Tongue (tissue), 2 donors: ENCODE data around the gene BCO1. TPM values are rescaled to one million over a fixed set of nuclear protein-coding genes. Genes with fewer than 3 reads are reported as not detected.
A peak's percentile ranks its signal among the peaks of the same experiment; 100 is the strongest.
"Not testable (repeated sequence)": the region's sequence is repeated elsewhere in the genome, so short reads cannot be mapped to it uniquely, and the experiment has no call there.

Experiments used
- DNase-seq: peaks from one replicate; pipeline ENCODE4 v3.0.0-alpha.2; 2015
- total RNA-seq: library from RNA; depleted of rRNA; stranded (reverse); fragments of >200 nt; gene quantifications from one replicate; pipeline ENCODE4 v1.2.3, GENCODE V29; 2014

The BCO1 gene, protein sequence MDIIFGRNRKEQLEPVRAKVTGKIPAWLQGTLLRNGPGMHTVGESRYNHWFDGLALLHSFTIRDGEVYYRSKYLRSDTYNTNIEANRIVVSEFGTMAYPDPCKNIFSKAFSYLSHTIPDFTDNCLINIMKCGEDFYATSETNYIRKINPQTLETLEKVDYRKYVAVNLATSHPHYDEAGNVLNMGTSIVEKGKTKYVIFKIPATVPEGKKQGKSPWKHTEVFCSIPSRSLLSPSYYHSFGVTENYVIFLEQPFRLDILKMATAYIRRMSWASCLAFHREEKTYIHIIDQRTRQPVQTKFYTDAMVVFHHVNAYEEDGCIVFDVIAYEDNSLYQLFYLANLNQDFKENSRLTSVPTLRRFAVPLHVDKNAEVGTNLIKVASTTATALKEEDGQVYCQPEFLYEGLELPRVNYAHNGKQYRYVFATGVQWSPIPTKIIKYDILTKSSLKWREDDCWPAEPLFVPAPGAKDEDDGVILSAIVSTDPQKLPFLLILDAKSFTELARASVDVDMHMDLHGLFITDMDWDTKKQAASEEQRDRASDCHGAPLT
- 0.10 TPM for total RNA-seq

GRCh38 chr16:81238296-81239011, at the start of gene BCO1:
Gene BCO1 (plus strand): TSS chr16:81238689. CDS start chr16:81238909, 220 bp downstream.
- peak; percentile 85 for DNase-seq

- peak; percentile 24 for DNase-seq
These were observed 49.3 kb upstream of the BCO1 start for GRCh38 chr16:81189100-81189664.

DNA sequence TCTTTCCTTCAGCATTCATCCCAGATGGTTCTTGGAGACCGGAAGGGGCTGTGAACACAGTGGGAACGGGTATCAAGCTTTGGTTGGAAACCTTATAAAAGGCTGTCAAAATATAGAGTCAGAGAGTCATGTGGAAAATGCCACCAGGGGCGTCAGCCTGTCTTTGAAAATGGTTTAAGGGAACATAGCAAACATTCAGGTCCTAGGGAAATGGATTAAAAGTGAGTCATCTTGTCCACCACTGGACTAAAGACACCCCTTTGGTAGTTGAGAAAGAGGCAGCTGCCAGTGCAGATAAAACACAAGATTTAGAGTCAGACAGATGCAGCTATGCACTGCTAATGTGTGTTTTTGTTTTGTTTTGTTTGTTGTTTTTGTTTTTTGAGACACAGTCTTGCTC, 47.8 kb upstream of the BCO1 start:
- DNase-seq, result no peak

DNA sequence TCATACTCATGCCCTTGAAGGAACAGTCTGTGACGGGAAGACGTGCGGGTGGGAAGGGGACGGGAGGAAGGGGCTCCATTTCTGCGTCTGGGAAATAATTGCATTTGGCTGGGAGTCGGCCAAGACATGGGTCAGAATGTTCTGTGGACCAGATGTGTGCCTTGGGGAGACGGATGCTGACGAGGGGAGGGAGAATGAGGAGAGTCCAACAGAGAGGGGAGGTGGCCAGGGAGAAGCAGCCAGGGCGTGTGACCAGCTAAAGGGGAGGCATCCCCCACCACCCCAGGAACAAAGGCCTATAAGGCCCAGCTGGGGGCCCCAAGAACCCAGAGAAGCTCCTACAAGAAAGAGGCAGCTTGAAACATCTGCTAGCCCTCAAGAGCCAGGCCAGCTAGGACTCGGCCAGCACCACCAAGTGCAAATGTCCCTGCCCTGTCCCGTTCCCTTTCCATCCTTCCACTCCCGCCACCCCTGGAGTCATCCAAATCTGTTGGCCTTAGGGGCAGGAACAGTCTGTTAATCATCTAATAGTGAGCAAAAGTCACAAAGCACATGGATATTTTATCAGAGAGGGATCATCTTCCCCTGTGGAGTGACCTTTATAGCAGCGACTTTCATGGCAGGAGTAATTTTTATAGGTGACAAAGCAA, 42.5 kb upstream of the BCO1 start:
- DNase-seq, result peak; percentile 64

GRCh38 chr16:81198635-81199034, 39.9 kb upstream of the BCO1 start:
- no peak for DNase-seq

DNA sequence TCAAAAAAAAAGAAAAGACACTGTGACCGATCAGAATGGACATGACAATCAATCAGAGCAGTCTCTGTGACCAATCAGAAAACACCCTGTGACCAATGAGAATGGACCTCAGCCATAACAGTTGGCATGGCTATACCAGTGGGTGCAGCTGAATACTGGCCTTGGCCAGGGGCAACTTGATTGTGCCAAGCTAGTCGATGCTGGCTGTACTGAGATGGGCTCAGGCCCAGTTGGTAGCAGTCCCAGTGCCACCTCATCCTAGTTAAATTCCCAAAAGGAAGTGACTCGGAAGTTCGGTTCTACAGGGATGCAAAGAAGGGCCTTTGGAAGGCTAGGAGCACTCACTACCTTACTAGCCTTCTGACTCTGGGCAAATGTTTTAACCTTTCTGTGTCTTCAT, 37.2 kb upstream of the BCO1 start:
- DNase-seq, result peak; percentile 13

GRCh38 chr16:81204798-81205680, 33.5 kb upstream of the BCO1 start:
- DNase-seq, result peak; percentile 87

DNA sequence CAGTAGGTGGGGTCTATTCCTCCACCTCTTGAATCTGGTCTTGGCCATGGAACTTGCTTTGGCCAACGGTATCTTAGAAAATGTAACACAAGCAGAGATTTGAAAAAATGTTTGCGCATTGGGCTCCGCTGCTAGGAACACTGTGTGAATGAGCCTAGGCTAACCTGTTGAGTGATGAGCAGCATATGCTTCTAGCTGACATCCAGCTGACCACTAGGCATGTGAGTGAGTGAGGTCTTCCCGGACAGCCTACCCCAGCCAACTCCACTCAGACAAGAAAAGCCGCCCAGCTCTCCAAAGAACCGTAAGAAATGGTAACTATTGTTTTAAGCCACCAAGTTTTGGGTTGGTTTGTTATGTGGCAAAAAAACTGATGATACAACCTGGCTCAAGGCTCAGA, 31.4 kb upstream of the BCO1 start:
- no peak for DNase-seq

DNA sequence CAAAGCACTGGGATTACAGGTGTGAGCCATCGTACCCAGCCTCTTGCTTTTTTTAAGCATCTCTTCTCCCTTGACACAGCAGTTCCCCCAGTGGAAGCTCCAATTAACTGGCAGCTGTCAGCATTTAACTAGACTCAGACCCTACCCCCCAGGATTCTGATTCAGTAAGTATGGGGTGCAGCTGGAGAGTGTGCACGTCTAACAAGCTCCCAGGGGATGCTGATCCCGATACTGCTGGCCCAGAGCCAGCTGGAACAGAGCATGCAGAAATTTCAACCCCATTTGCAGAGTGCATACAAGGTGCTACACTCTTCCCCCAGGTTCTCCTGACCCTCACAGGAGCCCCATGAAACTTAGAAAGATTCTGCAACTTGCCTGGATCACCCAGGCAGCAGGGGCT, 27.7 kb upstream of the BCO1 start:
- DNase-seq, result no peak

GRCh38 chr16:81212830-81213465, 25.5 kb upstream of the BCO1 start:
- no peak for DNase-seq

DNA sequence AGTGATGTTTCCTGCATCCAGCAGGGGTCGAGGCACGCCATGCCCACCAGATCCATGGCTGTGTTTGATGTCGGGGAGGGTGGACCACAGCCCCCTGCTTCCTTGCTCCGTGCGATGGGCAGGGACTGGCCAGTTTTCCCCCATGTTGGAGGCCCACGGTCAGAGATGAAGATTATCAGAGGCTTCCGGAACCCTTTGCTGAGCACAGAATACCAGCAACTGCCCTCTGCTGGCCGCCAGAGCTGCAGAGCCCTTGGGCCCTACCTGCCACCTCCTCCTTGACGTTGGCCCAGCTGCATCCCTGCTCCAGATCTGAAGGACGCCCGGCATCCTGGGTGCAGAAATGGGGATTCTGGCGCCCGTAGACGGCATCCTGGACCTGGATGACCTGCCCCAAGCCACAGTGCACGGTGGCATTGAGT, 23.7 kb upstream of the BCO1 start:
- no peak for DNase-seq

DNA sequence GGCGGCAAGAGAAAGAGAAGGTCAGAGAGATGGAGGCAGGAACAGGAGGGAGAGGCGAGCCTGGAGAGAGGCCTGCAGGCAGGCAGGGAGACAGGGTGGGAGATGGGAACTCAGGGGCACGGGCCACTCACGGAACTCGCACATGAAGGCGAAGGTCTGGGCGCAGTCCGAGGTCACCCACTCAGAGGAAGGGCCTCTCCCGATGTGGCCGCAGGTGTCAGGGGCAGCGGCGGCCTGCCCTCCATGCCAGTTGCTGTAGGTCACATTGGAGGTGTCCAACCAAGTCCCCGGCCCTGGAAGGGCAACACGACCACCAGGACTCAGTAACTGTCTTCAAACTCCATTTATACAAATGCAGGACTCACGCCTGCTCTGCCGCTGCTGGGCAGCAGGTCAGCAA, 22.4 kb upstream of the BCO1 start:
- DNase-seq, result no peak

DNA sequence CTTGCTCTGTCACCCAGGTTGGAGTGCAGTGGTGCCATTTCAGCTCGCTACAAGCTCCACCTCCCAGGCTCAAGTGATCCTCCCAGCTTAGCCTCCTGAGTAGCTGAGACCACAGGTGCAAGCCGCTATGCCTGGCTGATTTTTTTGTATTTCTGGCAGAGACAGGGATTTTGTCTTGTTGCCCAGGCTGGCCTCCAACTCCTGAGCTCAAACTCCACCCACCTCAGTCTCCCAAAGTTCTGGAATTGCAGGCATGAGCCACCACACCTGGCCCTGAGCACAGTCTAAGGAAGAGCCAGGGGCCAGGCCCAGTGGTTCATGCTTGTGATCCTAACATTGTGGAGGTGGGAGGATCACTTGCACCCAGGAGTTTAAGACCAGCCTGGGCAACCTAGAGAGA, 21.8 kb upstream of the BCO1 start:
- DNase-seq, result no peak

- DNase-seq, result no peak
These were observed 19.3 kb upstream of the BCO1 start for GRCh38 chr16:81219151-81219550.

DNA sequence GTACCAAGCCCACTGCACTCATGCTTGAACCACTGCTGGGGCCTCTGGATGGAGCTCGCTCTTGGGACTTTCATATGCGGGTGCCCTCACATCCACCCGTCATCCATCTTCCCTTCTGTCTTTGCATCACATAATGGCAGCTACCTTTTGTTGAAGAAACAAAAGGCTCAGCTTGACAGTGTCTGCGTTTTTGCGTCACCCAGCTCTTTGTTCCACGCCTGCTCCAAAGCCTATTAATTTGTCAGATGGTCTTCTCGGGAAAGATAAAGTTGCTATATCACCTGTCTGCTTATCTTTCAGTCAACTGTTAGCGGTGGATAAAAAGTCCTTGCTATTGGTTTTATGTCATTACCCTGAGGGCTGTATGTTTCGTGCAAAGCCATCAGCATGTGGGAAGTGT, 18.1 kb upstream of the BCO1 start:
- no peak for DNase-seq

GRCh38 chr16:81221731-81222130, 16.8 kb upstream of the BCO1 start:
- DNase-seq, result no peak

DNA sequence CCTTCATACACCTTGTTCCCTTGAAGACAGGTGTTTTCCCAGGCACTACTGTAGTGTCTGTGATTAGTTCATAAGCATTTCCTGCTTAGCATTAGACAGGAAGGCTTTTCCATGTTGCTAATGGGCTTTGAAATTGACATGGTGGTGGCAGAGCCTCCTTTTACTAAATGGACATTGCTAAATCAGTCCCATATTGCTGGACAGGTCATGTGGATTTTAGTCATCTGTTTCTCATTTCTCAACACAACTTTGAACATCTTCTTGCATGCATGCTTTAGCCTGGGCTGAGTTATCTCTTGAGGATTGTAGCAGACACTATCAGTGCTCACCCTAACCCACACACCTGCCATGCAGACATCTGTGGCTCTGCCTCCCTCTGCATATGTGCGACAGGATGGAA, 13.7 kb upstream of the BCO1 start:
- DNase-seq, result no peak

- not testable (repeated sequence) for DNase-seq
These were observed 12.8 kb upstream of the BCO1 start for GRCh38 chr16:81225697-81226096.

- no peak for DNase-seq
These were observed 10.7 kb upstream of the BCO1 start for GRCh38 chr16:81227785-81228184.

DNA sequence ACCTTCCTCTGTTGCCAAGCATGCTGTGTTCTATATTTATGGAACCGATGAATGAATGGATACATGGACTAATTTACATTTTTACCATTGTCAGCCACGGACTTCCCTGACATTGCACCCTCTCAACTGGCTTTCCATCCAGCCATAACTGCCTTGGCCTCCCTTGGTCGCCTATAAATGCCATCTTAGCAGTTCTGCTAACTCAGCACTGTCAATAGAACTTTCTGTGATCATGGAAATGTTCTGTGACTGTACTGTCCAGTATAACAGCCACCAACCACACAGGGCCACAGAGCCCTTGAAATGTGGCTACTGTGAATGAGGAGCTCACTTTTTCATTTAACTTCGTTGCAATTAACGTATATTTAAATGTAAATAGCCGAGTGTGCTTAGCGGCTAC, 8.7 kb upstream of the BCO1 start:
- DNase-seq, result no peak

- no peak for DNase-seq
These were observed 7.5 kb upstream of the BCO1 start for GRCh38 chr16:81231014-81231413.
